Neural cell (in vitro differentiated cells): ENCODE results near the gene CACUL1. TPM values are rescaled to one million over a fixed set of nuclear protein-coding genes. Genes with fewer than 3 reads are reported as not detected.
"Not testable (repeated sequence)": the region's sequence is repeated elsewhere in the genome, so short reads cannot be mapped to it uniquely, and the experiment has no call there.

ENCODE experiments used
- H2AFZ ChIP-seq: fragments of 200-600, 300-800 bp; sonication (generic), shearing (Covaris generic); 2 replicates; pipeline ENCODE4 v1.6.0; 2014; ENCODE audit warnings: low read depth, mild to moderate bottlenecking, antibody characterized with exemption, low read length, moderate library complexity
- H3F3A ChIP-seq: fragments of 200-600 bp; shearing (Covaris generic); 2 replicates; pipeline ENCODE4 v1.6.1; 2016; ENCODE audit warnings: mild to moderate bottlenecking, moderate library complexity, mixed read lengths, antibody characterized with exemption, low read length; ENCODE audit not compliant: insufficient read depth, poor library complexity, severe bottlenecking
- H3K27ac ChIP-seq: fragments of 200-600, 300-800 bp; sonication (generic), shearing (Covaris generic); 2 replicates; pipeline ENCODE4 v1.5.1; 2014; ENCODE audit warnings: mild to moderate bottlenecking, low read length, moderate library complexity
- H3K27me3 ChIP-seq: fragments of 300-800, 200-600 bp; sonication (generic), shearing (Covaris generic); 2 replicates; pipeline ENCODE4 v1.6.0; 2014; ENCODE audit warnings: mild to moderate bottlenecking, low read depth, low read length, moderate library complexity; ENCODE audit not compliant: insufficient read depth
- H3K36me3 ChIP-seq: fragments of 300-800, 200-600 bp; sonication (generic), shearing (Covaris generic); 2 replicates; pipeline ENCODE4 v1.5.1; 2014; ENCODE audit warnings: mild to moderate bottlenecking, antibody characterized with exemption, low read length, moderate library complexity; ENCODE audit not compliant: insufficient read depth
- H3K4me2 ChIP-seq: fragments of 300-800, 200-600 bp; sonication (generic), shearing (Covaris generic); 2 replicates; pipeline ENCODE4 v1.6.0; 2014; ENCODE audit warnings: mild to moderate bottlenecking, low read length
- H3K4me3 ChIP-seq: fragments of 300-800, 200-600 bp; sonication (generic), shearing (Covaris generic); 2 replicates; pipeline ENCODE4 v1.5.1; 2014; ENCODE audit warnings: mild to moderate bottlenecking, low read length, moderate library complexity
- H3K79me2 ChIP-seq: fragments of 200-600 bp; shearing (Covaris generic); replicated peaks from 2 replicates; pipeline ENCODE4 v1.6.0; 2014; ENCODE audit warnings: mild to moderate bottlenecking, low read length, moderate library complexity; ENCODE audit not compliant: insufficient read depth
- H3K9ac ChIP-seq: fragments of 300-800, 200-600 bp; sonication (generic), shearing (Covaris generic); 2 replicates; pipeline ENCODE4 v1.6.1; 2016; ENCODE audit warnings: mild to moderate bottlenecking, low read length, mixed read lengths
- H3K9me2 ChIP-seq: fragments of 200-600 bp; shearing (Covaris generic); 2 replicates; pipeline ENCODE4 v1.6.1; 2016; ENCODE audit warnings: mild to moderate bottlenecking, low read length, mixed read lengths; ENCODE audit not compliant: insufficient read depth
- H3K9me3 ChIP-seq: fragments of 200-600, 300-800 bp; sonication (generic), shearing (Covaris generic); 2 replicates; pipeline ENCODE4 v1.6.1; 2016; ENCODE audit warnings: mild to moderate bottlenecking, mixed run types, low read length, moderate library complexity, mixed read lengths
- H4K20me1 ChIP-seq: fragments of 200-600 bp; shearing (Covaris generic); 2 replicates; pipeline ENCODE4 v1.6.1; 2016; ENCODE audit warnings: mild to moderate bottlenecking, mixed run types; ENCODE audit not compliant: insufficient read depth
- CTCF ChIP-seq: fragments of 450-650 bp; IDR thresholded peaks from 2 replicates; pipeline ENCODE4 v1.5.1; 2014; ENCODE audit warnings: antibody characterized with exemption, mild to moderate bottlenecking, moderate library complexity; ENCODE audit not compliant: poor library complexity, severe bottlenecking
- EP300 ChIP-seq: fragments of 450-650 bp; conservative IDR thresholded peaks from 2 replicates; pipeline ENCODE4 v1.6.1; 2014; ENCODE audit warnings: antibody characterized with exemption, mild to moderate bottlenecking, moderate library complexity; ENCODE audit not compliant: poor library complexity, severe bottlenecking
- EZH2 ChIP-seq: fragments of 200-600, 300-800 bp; shearing (Covaris generic), sonication (generic); IDR thresholded peaks from 2 replicates; pipeline ENCODE4 v1.6.1; 2014; ENCODE audit warnings: antibody characterized with exemption, low read length, borderline replicate concordance, mild to moderate bottlenecking; ENCODE audit not compliant: insufficient read depth, poor library complexity, severe bottlenecking
- MXI1 ChIP-seq: fragments of 450-650 bp; conservative IDR thresholded peaks from 2 replicates; pipeline ENCODE4 v1.6.1; 2014; ENCODE audit warnings: antibody characterized with exemption, mild to moderate bottlenecking; ENCODE audit not compliant: poor library complexity, severe bottlenecking
- POLR2AphosphoS5 ChIP-seq: IDR thresholded peaks from 2 replicates; pipeline ENCODE4 v1.6.1; 2012
- RAD21 ChIP-seq: fragments of 450-650 bp; conservative IDR thresholded peaks from 2 replicates; pipeline ENCODE4 v1.6.1; 2014; ENCODE audit warnings: antibody characterized with exemption, mild to moderate bottlenecking, moderate library complexity
- REST ChIP-seq: IDR thresholded peaks from 2 replicates; pipeline ENCODE4 v1.6.1; 2012; ENCODE audit warnings: borderline replicate concordance
- SMC3 ChIP-seq: fragments of 450-650 bp; conservative IDR thresholded peaks from 2 replicates; pipeline ENCODE4 v1.6.1; 2014; ENCODE audit warnings: antibody characterized with exemption, mild to moderate bottlenecking, moderate library complexity; ENCODE audit not compliant: poor library complexity
- TAF1 ChIP-seq: IDR thresholded peaks from 2 replicates; pipeline ENCODE4 v1.6.1; 2012; ENCODE audit warnings: low read depth
- polyA plus RNA-seq: library from polyadenylated mRNA; depleted of rRNA; stranded (reverse); fragments of >200 nt; gene quantifications from 2 replicates; pipeline ENCODE4 v1.2.3, GENCODE V29; 2014

CACUL1 gene
- polyA plus RNA-seq, 1 donor from 2014 or later: 12.8 TPM

GRCh38 chr10:118658762-118659161 lies 96.0 kb downstream of the CACUL1 start:
- no peaks in the 10 kb centered on the region for H3K9me2 ChIP-seq

GRCh38 chr10:118658168-118658567 lies 96.6 kb downstream of the CACUL1 start:
- H3K27ac ChIP-seq, H2AFZ ChIP-seq, H4K20me1 ChIP-seq, H3K9me3 ChIP-seq, H3K4me2 ChIP-seq, H3F3A ChIP-seq, H3K36me3 ChIP-seq, H3K27me3 ChIP-seq, H3K4me3 ChIP-seq, H3K79me2 ChIP-seq, H3K9me2 ChIP-seq, H3K9ac ChIP-seq: not testable (repeated sequence)

More at GRCh38 chr10:118658762-118659161, 96.0 kb downstream of the CACUL1 start:
- no peak overlapping the region for H2AFZ ChIP-seq
- H3K4me3 ChIP-seq: no peak overlapping the region
- H3F3A ChIP-seq: no peaks in the 10 kb centered on the region
- TF ChIP-seq TAF1: no peak
- no peak overlapping the region for H3K9ac ChIP-seq
- H3K79me2 ChIP-seq: no peaks in the 10 kb centered on the region
- no peak overlapping the region for H3K4me2 ChIP-seq
- no peak overlapping the region for H3K27ac ChIP-seq
- H3K9me3 ChIP-seq: no peaks in the 10 kb centered on the region
- H3K36me3 ChIP-seq: no peaks in the 10 kb centered on the region
- no peaks in the 10 kb centered on the region for H3K27me3 ChIP-seq
- no peaks in the 10 kb centered on the region for H4K20me1 ChIP-seq

GRCh38 chr10:118645294-118645693 lies 109.5 kb downstream of the CACUL1 start:
- H3K9ac ChIP-seq, H3K9me2 ChIP-seq, H3F3A ChIP-seq, H3K4me2 ChIP-seq, H3K36me3 ChIP-seq, H3K4me3 ChIP-seq, H3K27ac ChIP-seq, H3K9me3 ChIP-seq, H4K20me1 ChIP-seq, H2AFZ ChIP-seq, H3K79me2 ChIP-seq, H3K27me3 ChIP-seq: not testable (repeated sequence)

- Histone ChIP-seq H4K20me1 (no peaks in the 10 kb centered on the region), H3K79me2 (no peaks in the 10 kb centered on the region), H3K27ac (no peak overlapping the region), H3F3A (no peaks in the 10 kb centered on the region), H2AFZ (no peak overlapping the region), H3K4me3 (no peak overlapping the region), H3K36me3 (no peaks in the 10 kb centered on the region), H3K4me2 (no peak overlapping the region), H3K27me3 (no peaks in the 10 kb centered on the region), H3K9me2 (no peaks in the 10 kb centered on the region), H3K9ac (no peak overlapping the region), H3K9me3 (no peaks in the 10 kb centered on the region)
- TF ChIP-seq MXI1 (no peak), EZH2 (no peak), RAD21 (no peak), EP300 (no peak), REST (no peak), SMC3 (no peak), CTCF (no peak), POLR2AphosphoS5 (no peak), TAF1 (no peak)
These were observed 112.5 kb downstream of the CACUL1 start for GRCh38 chr10:118642228-118642627.
